ENCODE data around the gene TOR3A.
A peak's percentile ranks its signal among the peaks of the same experiment; 100 is the strongest.
"Not testable (repeated sequence)": the region's sequence is repeated elsewhere in the genome, so short reads cannot be mapped to it uniquely, and the experiment has no call there.

Gene TOR3A

GRCh38 chr1:179124873-179125272 lies 43.0 kb downstream of the TOR3A start:
- TF ChIP-seq CTCF (IDR thresholded peaks at IDR 0.05; ENCODE audit: insufficient read depth, missing control alignments), result no peak
- peak; percentile 38 for FAIRE-seq
- DNase-seq (ENCODE audit: insufficient read length, low spot score), result no peak

DNA sequence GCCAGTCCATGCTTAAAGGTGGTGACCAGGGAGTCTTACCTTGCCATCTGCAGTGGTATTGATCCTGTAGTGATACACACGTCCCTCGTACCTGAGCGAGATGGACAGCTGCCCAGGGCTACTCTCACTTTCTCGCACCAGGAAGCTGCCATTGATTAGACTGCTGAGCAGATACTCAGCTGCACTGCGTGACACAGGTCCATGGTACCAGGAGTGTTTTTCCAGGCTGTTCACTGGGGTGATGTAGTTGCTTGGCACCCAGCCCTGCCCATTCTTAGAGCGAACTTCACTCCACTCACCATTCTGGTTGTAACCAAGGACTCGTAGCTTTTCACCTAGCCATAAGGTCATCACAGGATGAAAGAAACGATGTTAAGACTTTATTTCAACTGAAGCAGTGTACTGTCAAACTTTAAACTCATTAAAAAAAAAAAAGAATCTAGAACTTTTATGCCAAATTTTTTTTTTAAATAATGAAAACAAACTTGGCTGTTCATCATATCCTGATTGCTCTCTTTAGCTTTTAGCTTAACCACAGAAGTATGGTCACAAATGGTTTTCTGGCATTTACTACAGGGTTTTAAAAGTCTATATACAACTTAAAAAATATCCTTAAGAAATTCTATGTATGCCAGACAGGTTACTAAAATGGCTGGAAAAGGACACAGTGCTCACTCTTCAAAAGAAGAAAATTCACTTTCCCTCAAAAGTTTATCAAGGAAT lies 44.6 kb downstream of the TOR3A start:
- FAIRE-seq, result no peak
- TF ChIP-seq CTCF (IDR thresholded peaks at IDR 0.05; ENCODE audit: insufficient read depth, missing control alignments), result no peak
- no peak for DNase-seq (ENCODE audit: insufficient read length, low spot score)

DNA sequence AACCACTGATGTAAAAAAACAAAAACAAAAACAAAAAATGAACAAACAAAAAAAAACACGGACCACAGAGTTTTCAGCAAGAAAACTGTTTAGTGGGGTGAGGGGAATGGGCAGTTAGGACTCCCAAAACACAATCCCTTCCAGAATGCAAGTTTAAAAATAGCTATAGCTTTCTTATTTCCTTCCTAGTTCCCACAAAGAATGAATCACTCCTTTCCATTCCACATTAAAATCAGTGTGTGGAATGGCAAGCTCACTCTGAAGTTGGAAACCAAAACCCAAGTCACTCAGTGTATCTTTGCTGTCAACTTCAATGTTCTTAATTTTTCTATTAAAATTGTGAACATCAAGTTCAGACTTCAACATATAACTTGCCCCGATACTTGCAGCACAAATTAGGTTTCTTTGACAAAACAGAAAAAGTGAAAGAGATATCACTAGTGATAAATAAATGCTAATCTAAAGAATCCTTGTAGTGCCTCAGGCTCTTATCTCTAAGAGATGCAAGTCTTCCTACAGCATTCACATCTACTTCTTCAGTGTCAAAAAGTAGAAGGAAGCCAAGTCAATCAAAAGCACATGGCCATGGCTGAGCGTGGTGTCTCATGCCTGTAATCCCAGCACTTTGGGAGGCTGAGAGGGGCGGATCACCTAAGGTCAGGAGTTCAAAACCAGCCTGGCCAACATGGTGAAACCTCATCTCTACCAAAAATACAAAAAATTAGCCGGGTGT lies 45.5 kb downstream of the TOR3A start:
- FAIRE-seq (no peak), DNase-seq (ENCODE audit: insufficient read length, low spot score) (no peak)
- no peak for TF ChIP-seq CTCF (IDR thresholded peaks at IDR 0.05; ENCODE audit: insufficient read depth, missing control alignments)

DNA sequence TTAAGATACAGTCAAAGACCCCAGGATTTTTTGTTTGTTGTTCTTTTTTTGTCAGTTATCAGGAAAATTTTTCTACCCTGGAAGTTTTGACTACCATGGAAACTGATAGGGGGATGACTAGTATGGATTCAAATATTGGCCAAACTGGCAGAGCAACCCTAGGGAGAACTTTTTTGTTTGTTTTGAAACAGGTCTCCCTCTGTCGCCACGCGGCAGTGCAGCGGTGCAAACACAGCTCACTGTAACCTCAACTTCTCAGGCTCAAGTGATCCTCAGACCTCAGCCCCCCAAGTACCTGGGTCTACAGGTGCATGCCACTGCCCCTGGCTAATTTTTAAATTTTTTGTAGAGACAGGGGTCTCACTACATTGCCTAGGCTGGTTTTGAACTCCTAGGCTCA lies 46.6 kb downstream of the TOR3A start:
- DNase-seq (ENCODE audit: insufficient read length, low spot score), result no peak
- no peak for FAIRE-seq
- no peak for TF ChIP-seq CTCF (IDR thresholded peaks at IDR 0.05; ENCODE audit: insufficient read depth, missing control alignments)

GRCh38 chr1:179129702-179130473 lies 48.0 kb downstream of the TOR3A start:
- TF ChIP-seq CTCF (IDR thresholded peaks at IDR 0.05; ENCODE audit: insufficient read depth, missing control alignments), result no peak
- FAIRE-seq (peak; percentile 86), DNase-seq (ENCODE audit: insufficient read length, low spot score) (no peak)

DNA sequence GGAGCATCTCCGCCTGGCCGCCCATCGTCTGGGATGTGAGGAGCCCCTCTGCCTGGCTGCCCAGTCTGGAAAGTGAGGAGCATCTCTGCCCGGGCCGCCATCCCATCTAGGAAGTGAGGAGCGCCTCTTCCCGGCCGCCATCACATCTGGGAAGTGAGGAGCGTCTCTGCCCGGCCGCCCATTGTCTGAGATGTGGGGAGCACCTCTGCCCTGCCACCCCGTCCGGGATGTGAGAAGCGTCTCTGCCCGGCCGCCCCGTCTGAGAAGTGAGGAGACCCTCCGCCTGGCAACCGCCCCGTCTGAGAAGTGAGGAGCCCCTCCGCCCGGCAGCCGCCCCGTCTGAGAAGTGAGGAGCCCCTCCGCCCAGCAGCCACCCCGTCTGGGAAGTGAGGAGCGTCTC lies 53.3 kb downstream of the TOR3A start:
- not testable (repeated sequence) for FAIRE-seq; DNase-seq (ENCODE audit: insufficient read length, low spot score)

- not testable (repeated sequence) for FAIRE-seq; DNase-seq (ENCODE audit: insufficient read length, low spot score)
Observed at GRCh38 chr1:179135707-179136106, 53.8 kb downstream of the TOR3A start.
